ENCODE measurements around the gene TTC21A.
"Not testable (repeated sequence)": the region's sequence is repeated elsewhere in the genome, so short reads cannot be mapped to it uniquely, and the experiment has no call there.

Gene TTC21A

DNA sequence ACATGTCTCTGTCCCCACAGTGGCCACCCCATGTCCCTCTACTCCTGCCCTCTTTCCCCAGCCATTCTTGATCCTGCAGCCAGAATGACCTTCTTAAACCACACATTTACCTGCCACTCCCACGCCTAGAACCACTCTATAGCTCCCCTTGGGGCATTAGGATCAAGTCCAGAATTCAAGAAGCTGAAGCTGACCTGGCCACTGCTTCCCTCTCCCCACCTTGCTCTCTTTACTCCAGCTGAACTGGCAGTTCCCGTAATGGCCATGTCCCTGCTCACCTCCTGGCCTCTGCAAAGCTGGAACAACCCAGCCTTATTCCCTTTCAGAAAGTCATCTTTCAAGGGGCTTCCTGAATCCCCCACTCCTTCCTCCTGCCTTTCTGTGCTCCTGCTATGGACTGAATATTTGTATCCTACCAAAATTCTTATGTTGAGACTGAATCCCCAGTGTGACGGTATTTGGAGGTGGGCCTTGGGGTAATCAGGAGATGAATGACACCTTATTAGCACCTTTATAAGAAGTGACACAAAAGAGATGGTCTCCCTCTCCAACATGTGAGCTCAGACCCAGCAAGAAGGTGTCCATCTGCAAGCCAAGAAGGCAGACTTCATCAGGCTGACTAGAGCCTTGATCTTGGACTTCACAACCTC, 42.1 kb downstream of the TTC21A start:
- no peak for DNase-seq (ENCODE audit: low read depth in 3 of 3)

DNA sequence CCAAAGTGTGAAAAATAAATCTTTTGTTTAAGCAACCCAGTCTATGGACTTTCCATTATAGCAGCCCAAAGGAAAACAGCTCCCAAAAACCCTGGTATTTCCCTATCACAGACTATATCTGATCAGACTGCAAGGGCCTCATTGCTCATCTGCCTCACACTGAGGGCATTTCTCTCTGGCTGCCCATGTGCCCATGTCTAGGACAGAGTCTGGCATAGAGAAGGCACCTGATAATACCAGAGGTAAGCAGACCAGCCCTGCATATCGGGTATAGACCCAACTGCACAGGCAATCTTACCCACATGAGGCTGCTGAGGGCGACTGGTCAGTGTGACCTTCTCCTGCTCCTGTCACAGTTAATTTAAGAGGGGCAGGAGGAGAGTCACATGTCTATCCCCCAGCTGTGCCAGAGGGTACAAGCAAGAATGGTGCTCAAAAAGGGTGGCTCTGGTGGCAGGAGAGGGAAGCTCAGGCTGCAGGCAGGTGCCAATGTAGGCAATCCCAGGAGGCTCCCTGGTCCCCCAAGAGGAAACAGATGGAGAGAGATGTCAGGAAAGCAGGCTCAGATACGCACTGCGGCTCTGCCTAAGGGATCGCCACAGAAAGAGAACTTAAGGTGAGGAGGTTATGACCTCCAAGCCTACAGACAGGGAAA, 42.8 kb downstream of the TTC21A start:
- DNase-seq (ENCODE audit: low read depth in 3 of 3): no peak

DNA sequence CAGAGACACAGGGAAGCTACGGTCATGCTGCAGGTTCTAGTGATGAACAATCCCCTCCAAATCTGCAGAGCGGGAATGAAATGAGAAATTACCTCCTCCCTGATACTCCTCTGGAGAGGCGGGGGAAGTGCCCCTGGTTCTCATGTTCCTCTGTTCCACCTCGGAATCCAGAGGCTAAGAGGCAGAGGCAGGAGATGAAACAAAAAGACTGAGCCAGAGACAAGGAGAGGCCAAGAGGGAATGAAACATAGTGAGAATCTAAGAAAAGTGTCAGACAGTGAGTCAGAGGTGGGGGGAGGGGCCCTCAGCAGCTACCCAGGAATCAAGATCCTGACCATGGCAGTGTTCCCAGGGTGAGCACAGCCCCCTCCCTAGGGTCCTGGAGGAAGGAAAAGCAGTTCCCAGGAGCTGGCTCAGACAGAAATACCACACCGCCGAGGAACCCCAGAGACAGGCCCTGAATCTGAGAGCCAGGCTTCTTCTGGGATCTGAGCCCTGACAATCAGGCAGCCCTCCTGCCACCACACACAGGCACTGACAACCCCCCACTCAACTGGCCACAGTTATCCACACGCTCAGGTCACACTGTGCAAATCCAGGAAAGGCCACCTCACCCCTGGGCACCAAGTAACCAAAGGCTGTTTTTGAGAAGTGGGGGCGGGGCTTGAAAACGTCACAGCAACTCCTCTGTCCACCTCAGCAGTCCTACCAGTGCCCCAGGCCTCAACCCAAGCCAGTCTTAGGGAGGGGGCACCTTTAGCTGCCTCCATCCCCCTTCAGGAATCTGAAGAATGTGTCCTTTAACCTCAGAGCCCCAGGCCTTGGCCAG, 43.5 kb downstream of the TTC21A start:
- DNase-seq (ENCODE audit: low read depth in 3 of 3): peak; percentile 42 to 76 (median 59)

DNA sequence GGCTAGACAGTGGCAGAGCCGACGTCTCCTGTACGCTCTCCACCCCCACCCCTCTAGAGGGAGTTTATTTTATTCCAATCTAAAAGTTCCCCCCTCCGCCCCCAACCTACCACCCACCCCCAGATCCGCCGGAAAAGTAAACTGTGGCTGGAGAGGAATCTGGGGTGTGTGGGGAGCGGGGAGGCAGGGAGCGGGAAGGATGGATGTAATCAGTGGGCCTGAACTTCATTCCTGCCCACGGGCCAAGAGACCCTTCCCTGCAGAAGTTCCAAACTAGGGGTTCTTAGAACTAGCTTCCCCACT, 46.4 kb downstream of the TTC21A start:
- no peak for DNase-seq (ENCODE audit: low read depth in 3 of 3)

DNA sequence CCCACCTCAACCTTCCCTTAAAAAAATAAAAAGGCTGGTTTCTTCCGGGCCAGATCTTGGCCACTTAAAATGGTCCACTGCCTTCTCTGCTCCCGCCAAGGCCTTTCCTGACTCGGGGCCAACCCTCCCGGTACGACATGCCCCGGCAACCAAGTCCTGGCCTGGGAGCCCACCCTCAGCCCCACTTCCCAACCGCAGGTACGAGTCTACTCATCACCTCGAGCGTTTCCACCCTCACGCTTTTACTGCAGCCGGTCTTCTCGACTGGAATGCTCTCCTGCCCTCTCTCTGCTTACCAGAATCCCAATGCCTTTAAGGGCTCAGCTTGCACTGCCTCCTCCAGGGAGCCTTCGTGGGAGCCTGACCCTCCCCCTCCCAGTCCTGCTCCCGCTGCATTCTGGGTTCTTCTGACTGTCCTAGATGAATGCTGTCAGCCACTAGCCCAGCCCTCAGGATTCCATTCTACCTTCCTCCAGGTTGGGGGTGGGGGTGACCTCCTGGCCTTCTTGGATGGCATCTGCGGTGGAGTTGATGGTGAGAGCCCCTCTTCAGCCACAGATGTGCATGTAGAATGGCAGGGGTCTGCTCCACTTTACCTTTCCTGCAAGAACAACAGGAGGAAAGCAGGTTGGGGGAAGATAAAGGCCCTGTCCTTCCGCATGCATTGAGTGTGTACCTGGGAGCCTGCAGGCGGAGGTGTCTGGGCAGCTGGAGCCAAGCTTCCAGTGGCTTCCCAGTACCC, 47.0 kb downstream of the TTC21A start:
- no peak for DNase-seq (ENCODE audit: low read depth in 3 of 3)

DNA sequence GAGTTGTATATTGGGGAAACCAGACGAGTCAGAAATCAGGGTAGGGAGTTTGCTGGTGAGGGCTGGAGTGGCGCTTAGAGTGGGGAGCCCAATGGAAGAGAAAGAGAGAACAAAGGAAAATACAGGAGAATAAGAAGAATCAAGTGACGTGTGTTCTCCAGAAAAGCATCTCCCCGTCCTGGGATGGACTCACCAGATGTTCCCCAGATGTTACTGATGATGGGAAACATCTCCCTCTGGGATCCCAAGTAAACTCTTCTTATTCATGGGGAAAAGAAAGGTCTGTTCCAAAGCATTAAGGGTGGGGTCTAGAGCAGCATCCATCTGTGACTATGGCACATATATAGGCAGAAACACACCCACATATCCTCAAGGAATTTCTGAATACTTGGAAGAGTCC, 48.9 kb downstream of the TTC21A start:
- DNase-seq (ENCODE audit: low read depth in 3 of 3): no peak

DNA sequence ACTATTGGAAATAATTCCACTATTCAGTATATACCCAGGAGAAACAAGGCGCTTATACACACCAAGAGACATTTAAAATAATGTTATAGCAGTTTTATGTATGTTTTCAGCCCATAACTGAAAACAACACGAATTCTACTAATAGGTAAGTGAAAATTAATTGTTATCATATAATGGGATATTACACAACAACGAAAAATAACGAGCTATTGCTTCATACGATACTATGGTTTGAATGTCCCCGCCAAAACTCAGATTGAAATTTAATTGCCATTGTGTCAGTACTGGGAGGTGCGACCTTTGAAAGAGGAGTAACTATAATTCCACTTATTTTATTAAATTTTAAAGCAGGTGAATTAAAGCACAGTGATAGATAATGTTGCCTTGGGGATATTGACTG, 49.9 kb downstream of the TTC21A start:
- DNase-seq (ENCODE audit: low read depth in 3 of 3): no peak

DNA sequence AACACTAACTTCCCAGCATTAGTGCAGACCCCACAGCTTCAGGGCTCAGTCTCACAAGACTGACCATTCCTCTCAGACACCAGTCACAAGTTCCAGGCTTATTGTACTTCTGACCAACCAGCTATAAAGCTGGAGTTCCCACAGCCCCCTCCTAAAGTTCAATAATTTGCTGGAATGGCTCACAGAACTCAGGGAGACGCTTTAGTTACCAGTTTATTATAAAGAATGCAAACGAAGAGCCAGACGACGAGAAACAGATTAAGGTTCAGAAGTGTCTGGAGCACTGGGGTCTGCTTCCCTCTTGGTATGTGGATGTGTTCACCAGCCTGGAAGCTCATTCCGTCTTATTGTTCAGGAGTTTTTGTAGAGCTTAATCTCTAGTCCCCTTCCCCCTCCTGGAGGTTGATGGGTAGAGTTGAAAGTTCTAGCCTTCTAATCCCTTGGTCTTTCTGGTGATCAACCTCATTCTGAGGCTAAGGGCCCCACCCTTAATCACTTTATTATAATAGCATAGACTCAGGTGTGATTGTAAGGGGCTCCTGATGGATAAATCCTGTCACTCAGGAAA, 50.8 kb downstream of the TTC21A start:
- DNase-seq (ENCODE audit: low read depth in 3 of 3): no peak

DNA sequence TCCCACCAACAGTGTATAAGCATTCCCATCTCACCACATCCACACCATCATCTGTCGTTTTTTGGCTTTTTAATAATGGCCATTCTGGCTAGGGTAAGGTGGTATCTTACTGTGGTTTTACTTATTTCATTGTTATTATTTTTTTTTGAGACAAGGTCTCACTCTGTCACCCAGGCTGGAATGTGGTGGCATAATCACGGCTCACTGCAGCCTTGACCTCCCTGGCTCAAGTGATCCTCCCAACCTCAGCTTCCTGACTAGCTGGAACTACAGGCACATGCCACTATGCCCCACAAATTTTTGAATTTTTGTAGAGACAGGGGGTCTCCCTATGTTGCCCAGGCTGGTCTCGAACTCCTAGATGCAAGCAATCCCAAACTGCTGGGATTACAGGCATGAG, 56.9 kb downstream of the TTC21A start:
- DNase-seq (ENCODE audit: low read depth in 3 of 3): no peak

DNA sequence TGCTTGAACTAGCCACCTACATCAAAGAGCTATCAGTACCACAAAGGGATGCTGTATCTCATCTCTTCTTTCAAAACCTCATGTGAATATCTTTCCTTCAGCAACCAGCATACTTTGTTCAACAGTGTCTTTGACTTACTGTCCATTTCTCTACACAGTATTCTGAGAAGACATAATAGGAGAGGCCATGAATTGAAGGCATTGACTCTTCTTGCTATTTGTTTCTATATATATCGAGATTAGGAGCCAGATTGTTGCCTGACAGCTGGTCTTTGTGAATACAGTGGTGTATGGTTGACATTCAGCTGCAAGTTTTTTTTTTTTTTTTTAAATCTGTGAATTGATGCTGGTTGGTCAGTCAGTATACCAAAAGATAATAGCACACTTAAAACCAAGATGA, 58.0 kb downstream of the TTC21A start:
- DNase-seq (ENCODE audit: low read depth in 3 of 3): no peak

DNA sequence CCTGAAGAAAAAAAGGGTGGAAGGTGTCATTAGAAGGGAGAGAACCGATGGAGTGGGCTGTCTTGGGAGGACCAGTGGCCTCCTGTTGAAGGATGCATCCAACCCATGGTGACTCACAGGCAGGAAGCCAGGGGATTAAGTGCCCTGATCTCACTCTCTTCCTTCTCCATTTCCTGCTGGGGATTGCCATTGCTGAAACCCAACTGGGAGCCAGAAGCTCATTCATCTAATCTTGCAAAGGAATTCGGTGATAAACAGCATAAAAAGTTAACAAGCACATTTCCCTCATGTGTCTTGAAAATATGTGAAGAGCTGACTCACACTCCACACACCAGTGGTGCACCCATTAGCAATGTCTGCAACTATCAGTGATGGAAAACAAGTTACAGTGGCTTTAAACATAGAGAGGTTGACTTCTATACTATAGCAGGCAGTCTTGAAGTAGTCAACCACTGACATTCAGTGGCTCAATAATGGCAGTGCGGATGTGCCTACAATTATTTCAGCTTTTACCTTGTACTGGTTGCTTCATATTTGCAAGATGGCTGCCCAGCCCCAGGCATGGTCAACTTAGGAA, 58.7 kb downstream of the TTC21A start:
- no peak for DNase-seq (ENCODE audit: low read depth in 3 of 3)

DNA sequence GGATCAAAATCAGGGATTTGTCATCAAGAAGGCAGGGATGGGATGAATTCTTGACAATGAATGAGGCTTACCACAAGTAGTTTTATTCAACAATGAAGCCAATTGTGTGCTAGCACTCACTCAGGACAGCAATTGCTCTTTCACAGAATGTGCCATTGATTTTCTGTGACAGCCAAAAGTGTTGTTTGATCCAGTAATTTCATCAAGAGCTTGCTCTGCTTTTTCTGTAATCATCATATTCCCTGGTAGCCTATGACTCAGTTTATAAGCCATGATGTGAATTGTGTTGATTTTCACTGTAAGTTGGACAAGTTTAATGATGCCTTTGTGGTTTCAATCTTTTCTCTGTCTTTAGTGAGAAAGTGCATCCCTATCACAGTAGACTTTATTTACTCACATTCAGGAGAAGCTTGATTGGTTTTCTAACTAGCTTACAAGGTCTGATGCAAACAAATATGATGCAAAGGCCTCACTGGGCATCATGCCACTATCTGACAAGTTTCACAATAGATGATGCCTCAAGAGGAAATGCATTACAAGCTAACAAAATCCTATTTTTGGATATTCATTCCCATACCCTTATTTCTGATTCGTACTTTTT, 59.6 kb downstream of the TTC21A start:
- DNase-seq (ENCODE audit: low read depth in 3 of 3): no peak

DNA sequence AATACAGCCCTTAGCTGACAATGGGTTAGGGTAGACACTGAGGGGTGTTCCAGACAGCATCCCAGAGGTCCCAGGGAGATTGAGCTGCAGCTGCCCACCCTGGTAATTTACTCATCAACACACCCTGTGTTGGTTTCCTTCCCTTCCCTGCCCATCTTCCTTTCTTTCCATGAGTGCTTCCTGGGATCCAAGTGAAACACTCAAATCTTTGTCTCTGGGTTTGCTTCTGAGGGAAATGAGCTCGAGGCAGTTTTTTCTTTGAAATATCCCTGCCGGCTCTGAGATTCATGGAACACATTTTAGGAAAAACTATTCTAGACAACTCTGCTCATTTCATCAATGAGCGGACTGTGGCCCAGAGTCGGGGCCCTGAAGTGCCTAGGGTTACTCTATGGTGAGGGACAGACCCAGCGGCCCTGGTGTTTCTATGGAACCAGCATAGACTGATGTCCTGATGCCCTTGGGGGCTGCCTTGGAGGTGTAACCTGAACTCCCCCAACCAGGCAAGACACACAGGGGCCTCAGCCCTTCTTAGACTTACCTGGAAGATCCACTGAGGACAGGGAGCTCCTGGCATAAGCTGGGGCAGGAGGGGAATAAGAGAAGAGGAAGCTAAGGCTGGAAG, 60.8 kb downstream of the TTC21A start:
- DNase-seq (ENCODE audit: low read depth in 3 of 3): no peak

DNA sequence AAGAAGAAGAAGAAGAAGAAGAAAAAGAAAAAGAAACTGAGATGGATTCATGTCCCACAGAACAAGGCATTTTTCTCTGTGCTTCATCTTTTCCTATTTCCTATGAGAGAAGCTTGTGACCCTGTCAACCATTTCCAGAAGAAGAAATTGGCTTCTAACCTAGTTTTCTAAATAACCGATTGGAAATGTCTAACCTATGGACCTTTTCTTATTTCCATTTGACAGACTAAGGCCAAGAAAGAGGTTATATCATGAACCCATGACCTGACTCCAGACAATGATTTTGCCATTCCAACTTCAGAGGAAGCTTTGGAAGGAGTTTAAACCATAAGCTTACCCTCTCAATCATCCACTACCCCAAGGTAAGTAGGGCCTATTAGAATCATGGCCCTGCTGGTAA, 62.2 kb downstream of the TTC21A start:
- DNase-seq (ENCODE audit: low read depth in 3 of 3): no peak

DNA sequence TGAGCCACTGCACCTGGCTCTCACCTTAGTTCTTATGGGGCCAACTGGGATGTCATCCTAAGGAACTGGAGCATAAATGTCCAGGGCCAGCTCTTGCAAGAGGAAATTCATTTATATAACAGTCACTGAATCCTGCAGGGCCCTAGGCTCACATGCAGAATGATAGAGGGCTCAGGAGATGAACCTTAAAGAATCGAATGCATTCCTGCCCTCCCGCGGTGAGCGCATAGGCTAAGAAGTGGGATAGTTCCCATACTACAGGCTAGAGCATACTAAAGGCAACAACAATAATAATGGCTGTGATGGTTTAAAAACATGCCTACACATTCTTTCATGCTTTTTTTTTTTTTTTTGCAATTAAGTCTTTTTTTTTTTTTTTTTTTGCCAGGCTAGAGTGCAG, 63.0 kb downstream of the TTC21A start:
- no peak for DNase-seq (ENCODE audit: low read depth in 3 of 3)

DNA sequence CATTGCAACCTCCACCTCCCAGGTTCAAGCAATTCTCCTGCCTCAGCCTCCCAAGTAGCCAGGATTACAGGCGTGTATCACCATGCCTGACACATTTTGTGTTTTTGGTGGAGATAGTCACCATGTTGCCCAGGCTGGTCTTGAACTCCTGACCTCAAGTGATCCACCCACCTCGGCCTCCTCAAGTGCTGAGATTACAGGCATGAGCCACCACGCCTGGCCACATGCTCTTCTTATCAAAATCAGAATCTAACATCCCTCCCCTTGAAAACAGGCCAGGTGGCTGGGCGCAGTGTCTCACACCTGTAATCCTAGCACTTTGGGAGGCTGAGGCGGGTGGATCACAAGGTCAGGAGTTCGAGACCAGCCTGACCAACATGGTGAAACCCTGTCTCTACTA, 63.4 kb downstream of the TTC21A start:
- not testable (repeated sequence) for DNase-seq (ENCODE audit: low read depth in 3 of 3)

DNA sequence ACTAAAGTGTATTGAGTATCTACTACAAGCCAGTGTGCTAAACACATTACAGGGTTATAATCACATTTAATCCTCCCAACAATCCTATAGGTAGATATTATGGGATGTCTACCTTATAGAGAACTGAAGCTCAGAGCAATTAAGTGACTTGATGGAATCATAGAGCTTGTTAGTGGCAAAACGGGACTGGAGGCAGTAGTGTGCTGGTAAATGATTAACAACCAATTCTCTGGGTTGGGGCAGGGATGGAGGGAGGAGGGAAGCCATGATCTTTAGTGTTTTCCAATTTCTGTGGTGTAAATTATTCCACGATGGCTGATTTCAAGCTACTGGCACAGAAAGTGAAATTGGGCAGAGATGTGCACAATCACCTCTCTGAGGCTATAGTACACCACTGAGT, 64.4 kb downstream of the TTC21A start:
- no peak for DNase-seq (ENCODE audit: low read depth in 3 of 3)

DNA sequence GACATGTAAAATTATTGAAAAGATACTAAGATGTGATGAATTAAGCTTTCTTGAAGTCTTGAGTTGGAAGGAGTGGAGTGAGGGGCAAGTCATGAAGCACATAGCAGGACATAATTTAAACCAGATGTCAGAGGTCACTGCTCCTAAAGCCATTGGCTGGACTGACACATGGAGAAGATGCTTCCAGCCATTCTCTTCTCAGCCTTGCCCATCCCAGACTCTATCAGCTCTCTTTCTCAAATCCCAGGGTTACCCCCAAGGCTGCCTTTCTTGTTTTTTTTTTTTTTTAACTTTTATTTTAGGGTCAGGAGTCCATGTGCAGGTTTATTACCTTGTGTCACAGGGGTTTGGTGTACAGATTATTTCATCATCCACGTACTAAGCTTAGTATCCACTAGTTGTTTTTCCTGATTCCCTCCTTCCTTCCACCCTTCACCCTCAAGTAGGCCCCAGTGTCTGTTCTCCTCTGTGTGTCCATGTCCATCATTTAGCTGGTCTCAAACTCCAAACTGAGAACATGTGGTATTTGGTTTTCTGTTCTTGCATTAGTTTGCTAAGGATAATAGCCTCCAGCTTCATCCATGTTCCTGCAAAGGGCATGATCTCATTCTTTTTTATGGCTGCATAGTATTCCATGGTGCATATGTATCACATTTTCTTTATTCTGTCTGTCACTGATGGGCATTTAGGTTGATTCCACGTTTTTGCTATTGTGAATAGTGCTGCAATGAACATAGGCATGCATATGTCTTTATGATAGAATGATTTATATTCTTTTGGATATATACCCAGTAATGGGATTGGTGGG, 66.0 kb downstream of the TTC21A start:
- no peak for DNase-seq (ENCODE audit: low read depth in 3 of 3)

DNA sequence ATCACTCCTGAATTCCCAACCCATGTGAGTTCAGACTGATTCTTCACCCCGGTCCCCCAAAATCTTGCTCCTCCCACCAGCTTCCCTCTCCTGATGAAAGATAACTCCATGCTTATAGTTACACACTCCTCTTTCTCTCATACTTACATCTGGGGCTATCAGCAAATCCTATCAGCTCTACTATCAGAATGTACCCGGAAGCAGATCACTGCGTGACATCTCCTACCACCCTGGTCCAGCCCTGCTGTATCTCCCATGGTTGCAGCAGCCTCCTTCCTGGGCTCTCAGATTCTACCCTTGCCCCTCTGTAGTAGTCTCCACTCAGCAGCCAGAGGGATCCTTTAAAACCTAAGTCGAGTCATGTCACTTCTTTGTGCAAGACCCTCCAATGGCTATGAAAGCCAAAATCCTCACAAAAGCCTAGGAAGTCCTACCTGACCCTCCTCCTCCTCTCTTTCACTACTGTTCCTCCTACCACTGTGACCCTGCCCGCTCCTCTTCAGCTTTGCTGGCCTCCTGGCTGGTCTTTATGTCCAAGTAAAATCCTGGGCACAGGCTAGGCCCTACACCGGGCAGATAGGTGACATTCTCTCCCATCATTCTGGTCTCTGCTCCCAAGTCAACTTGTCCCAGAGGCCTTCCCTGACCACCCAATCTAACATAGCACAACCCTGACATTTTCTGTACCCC, 68.7 kb downstream of the TTC21A start:
- DNase-seq (ENCODE audit: low read depth in 3 of 3): no peak
